SK-N-MC (cell line): Measurements from ENCODE around the gene TAF4.

ENCODE experiments used
- EZH2 ChIP-seq: fragments of 200-600 bp; sonication (generic); IDR thresholded peaks from one replicate; pipeline ENCODE4 v1.6.1; 2017; ENCODE audit warnings: antibody characterized with exemption
- FOXP2 ChIP-seq: optimal IDR thresholded peaks from 2 replicates; pipeline ENCODE3; 2011; ENCODE audit warnings: mild to moderate bottlenecking, moderate library complexity; ENCODE audit not compliant: insufficient read depth; ENCODE audit errors: extremely low read length, control extremely low read depth
- POLR2AphosphoS5 ChIP-seq: IDR thresholded peaks from 2 replicates; pipeline ENCODE4 v1.6.1; 2012; ENCODE audit warnings: mild to moderate bottlenecking, low read depth, low read length, borderline replicate concordance

- TF ChIP-seq EZH2 (no peak), POLR2AphosphoS5 (no peak), FOXP2 (no peak)
These were observed 23.5 kb downstream of the TAF4 start for GRCh38 chr20:62042025-62042820.
